PC-9 (cell line): ENCODE results near the gene LINC00305.

Experiments used
- EZH2 ChIP-seq: fragments of 200-600 bp; sonication (generic); IDR thresholded peaks from 2 replicates; pipeline ENCODE4 v1.8.0; 2017; ENCODE audit warnings: antibody characterized with exemption, low read depth
- TF ChIP-seq, protein P1 (sequence below): fragments of 200-600 bp; sonication (generic); conservative IDR thresholded peaks from 2 replicates; pipeline ENCODE4 v1.6.1; 2017; ENCODE audit warnings: mixed run types, antibody characterized with exemption, mild to moderate bottlenecking, moderate library complexity

DNA sequence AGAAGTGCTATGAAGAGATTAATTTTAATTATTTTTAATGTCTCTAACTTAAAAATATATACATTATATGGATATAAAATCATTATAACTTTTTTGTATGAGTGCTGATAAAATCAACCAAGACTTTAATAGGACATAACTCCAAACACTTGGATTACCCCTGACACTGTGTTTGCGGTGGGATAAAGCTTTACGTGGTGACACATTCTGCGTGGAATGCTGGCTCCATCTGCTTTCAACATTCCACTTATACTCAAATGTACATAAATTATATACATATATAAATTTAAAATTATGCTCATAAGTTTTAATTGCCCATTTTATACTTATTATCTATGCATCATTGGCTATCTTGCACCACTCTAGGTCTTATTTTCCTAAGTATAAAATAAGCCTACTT, 30.5 kb downstream of the LINC00305 start:
- TF ChIP-seq, protein P1, sequence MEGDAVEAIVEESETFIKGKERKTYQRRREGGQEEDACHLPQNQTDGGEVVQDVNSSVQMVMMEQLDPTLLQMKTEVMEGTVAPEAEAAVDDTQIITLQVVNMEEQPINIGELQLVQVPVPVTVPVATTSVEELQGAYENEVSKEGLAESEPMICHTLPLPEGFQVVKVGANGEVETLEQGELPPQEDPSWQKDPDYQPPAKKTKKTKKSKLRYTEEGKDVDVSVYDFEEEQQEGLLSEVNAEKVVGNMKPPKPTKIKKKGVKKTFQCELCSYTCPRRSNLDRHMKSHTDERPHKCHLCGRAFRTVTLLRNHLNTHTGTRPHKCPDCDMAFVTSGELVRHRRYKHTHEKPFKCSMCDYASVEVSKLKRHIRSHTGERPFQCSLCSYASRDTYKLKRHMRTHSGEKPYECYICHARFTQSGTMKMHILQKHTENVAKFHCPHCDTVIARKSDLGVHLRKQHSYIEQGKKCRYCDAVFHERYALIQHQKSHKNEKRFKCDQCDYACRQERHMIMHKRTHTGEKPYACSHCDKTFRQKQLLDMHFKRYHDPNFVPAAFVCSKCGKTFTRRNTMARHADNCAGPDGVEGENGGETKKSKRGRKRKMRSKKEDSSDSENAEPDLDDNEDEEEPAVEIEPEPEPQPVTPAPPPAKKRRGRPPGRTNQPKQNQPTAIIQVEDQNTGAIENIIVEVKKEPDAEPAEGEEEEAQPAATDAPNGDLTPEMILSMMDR, result no peak
- no peak for TF ChIP-seq EZH2
